ENCODE measurements around the gene USP48.

USP48 gene

DNA sequence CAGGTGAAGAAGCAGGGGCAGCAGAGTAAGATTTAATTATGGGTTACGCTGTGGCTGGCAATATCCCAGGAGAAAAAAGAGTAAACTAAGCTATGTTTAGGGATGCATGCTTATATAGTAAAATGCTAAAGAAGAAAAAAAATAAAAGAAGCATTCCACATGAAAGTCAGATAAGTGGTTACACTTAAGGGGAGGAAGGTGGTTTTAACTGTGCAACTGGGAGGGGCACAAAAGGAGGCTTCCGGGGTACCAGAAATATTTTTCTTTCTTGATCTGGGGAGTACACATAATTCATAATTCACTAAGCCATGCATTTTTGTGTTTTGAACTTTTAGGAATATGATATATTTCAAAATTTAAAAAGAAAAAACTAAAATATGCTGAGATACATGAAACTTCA, 39.5 kb downstream of the USP48 start:
- no peak for DNase-seq (ENCODE audit: low read depth)

DNA sequence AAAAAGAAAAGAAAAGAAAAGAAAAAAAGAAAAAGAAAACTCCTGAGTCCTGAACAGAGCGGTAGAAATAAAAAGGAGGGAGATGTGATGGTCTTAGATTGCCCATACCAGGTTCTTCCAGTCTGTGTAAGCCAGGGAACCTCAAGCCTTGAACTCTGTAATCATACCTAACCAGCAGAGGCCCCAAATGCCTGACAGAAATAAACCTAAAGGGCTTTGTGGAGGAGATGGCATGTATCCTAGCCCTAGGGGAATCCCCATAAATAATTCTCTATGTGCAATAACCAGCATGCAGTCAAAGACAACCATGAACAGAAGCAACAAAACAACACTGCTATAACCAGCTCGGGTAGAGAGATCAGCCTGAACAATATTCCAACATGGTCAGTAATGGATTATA, 40.4 kb downstream of the USP48 start:
- no peak for DNase-seq (ENCODE audit: low read depth)

DNA sequence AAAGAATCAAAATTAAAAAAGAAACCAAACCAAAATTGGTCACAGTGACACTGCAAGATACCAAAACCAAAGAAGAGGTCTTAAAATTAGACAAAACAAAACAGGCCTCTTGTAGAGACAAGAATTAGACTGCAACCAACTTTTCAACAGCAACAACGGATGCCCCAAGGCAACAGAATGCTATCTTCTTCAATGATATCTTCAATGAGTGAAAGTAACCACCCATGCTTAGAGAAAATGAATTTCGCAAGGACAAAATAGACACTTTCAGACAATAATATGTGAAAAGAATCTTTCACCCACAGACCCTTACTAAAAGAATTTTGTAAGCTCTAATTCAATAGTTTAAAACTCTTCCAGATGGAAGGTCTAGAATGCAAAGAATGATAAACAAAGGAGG, 41.7 kb downstream of the USP48 start:
- DNase-seq (ENCODE audit: low read depth): no peak

DNA sequence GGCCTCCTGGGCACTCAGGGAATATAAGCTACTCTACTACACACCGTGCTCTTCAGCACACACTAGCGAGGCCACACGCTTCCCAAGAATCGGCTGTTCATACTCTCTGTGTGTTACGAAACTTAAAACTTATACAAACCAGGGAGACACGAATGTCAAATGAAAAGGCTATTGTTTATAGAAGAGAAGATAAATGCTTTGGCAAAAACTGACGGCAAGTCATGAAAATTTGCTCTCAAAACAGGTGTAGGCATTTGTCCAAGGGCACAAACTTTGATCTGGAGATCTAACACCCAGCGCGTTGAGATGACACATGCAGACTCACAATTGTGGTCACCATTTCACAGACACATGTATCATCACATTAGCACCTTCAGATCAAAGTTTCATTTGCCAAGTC, 46.1 kb downstream of the USP48 start:
- DNase-seq (ENCODE audit: low read depth): no peak

DNA sequence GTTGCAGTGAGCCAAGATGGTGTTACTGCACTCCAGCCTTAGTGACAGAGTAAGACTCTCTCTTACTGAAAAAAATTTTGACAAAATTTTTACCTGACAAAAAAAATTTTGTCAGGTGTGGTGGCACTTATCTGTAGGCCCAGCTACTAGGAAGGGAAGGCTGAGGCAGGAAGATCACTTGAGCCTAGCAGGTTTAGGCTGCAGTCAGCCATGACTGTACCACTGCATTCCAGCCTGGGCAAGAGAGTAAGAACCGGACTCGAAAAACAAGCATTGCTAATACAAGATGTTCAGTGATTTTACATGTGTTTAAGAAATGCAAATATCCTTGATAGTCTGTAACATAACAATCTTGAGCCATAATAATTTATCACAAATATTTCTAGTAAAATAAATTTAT, 46.9 kb downstream of the USP48 start:
- DNase-seq (ENCODE audit: low read depth): no peak

DNA sequence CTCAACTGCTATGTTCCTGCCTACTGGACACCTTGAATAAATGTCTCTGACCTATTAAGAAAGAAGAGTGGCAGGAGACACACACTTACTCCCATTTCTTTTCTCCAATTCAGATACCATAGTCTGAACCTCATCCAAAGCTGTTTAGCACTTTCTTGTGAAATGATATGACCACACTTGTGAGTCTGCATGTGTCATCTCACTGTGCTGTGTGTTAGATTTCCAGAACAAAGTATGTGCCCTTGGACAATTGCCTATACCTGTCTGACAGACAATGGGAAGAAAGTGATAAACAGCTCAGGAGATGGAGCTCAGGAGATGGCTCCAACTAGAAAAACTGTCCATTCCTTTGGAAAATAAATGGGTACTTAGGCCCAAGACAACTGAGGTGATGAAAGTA, 48.4 kb downstream of the USP48 start:
- no peak for DNase-seq (ENCODE audit: low read depth)

DNA sequence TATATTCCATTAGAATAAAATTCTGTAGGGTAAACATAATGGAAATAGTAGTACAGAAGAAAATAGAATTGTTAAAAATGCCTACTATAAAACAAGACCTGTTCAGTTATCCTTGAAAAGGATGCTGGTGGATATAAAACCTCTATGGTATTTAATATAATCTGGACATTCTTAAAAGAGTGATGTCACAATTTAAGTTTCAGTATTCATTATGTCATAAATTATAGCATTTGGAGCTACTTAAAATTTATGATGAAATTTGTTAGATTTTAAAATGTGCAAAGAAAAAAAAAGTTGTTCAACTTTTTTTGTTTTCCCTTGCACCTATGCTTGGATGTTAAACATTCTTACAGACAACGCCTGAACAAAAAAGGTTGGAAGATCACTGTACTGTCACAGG, 50.3 kb downstream of the USP48 start:
- DNase-seq (ENCODE audit: low read depth): no peak

DNA sequence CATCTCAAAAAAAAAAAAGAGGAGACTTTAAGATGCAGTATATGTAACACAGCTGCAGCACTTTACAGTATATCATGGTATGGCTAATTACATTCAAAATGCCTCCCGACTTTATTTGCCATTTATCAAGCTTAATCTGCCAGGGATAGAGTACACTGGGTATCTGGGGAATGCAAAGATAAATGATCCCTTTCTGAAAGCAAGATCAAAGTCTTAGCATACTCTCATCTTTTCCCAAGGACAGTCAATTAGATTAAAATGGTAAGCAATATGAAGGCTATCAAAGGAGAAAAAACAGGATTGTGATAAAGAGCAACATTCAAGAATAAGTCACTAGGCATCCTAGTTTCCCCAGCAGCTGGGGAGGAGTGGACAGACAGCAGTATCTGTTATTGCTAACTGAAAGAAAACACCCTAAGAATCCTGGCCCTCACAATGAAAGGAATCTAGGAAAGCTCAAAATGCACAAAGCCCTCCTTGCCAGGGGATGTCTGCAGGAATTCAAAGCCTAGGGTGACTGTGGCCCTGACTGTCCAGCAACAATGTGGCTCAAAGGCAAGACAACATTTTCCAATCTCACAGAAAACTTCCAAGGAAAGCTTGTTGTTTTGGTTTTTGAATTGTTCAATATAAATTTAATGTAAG, 57.1 kb downstream of the USP48 start:
- no peak for DNase-seq (ENCODE audit: low read depth)

DNA sequence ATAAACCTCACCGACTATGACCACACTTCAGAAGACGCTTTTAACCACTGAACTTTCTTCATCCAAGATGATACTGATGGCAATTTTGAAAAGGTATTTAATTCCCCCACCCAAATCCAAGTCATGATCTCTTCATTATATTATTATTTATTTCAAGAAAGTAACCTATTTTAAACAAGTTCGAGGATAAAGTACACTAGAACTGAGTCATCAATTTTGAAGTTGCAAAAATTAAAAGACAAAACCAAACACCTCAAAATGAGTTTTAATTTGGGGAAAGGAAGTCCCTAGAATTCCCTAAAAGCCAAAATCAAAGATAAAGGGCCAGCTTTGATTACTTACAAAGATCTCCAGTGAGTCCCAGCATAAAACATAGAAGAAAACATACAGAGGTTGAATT, 58.4 kb downstream of the USP48 start:
- DNase-seq (ENCODE audit: low read depth): no peak

DNA sequence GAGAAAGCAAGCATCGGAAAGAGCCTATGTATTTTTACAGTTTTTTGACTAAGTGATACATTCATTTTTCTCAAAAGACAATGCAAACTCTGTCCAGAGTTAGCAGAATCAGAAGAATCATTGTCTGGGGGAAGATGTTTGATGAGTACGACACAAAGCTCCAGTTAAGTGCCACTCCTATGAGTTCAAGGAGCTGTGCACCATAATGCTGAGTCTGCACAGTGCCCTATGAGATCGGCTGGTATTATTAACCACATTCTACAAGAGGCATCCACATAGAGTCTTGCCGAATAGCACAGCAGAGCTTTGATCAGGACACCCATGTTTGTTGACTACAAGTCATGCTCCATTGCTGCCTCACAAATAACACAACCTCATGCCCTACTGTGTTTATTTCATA, 58.9 kb downstream of the USP48 start:
- no peak for DNase-seq (ENCODE audit: low read depth)

DNA sequence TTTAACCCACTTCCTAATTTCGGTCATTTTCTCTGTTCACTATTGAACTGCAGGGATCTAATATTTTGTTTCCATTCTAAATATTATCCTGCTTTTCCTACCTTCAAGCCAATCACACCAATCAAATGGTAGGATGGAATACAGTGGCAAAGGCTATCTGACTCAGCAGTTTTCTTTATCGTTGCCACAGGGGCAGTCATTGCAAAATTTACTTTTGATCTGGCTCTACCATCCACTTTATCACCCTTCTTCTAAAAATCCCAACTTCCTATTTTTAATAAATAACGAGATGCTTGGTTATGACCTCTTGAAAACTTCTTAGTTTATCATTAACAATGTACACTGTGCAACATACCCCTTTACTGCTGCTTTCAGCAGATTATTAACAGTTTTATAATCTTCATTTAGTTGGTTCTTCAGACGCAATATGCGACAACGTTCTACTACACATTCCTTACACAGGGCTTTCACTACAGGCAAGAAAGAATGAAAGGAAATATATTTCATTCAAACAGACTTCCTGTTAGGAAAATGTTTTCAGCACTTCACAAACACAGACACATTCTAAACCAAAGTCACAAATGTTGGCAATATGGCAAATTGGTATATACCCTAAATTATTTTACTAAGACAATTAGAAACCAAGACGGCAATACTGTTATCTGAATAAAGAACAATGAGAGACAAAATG, 61.5 kb downstream of the USP48 start:
- DNase-seq (ENCODE audit: low read depth): no peak

DNA sequence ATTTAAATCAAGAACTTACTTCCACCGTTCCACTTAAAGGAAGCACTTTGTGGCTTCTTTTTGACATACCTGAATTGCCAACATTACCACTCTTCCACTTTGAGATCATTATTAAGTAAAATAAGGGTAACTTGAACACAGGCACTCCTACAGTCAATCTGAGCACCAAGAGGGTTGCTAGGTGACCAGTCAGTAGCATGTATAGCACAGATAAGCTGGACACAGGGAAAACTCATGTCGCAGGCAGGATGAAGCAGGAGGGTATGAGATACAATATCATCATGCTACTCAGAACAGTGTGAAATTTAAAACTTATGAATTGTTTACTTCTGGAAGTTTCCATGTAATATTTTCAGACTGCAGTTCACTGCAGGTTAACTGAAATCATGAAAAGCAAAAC, 66.8 kb downstream of the USP48 start:
- no peak for DNase-seq (ENCODE audit: low read depth)

DNA sequence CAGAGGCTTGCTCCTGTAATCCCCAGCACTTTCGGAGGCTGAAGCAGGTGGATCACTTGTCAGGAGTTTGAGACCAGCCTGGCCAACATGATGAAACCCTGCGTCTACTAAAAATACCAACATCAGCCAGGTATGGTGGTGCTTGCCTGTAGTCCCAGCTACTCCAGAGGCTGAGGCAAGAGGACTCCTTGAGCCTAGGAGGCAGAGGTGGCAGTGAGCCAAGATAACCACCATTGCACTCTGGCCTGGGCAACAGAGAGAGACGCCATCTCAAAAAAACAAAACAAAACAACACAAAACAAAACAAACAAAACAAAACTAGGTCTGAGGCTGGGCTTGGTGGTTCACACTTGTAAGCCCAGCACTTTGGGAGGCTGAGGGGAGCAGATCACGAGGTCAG, 75.1 kb downstream of the USP48 start:
- no peak for DNase-seq (ENCODE audit: low read depth)

DNA sequence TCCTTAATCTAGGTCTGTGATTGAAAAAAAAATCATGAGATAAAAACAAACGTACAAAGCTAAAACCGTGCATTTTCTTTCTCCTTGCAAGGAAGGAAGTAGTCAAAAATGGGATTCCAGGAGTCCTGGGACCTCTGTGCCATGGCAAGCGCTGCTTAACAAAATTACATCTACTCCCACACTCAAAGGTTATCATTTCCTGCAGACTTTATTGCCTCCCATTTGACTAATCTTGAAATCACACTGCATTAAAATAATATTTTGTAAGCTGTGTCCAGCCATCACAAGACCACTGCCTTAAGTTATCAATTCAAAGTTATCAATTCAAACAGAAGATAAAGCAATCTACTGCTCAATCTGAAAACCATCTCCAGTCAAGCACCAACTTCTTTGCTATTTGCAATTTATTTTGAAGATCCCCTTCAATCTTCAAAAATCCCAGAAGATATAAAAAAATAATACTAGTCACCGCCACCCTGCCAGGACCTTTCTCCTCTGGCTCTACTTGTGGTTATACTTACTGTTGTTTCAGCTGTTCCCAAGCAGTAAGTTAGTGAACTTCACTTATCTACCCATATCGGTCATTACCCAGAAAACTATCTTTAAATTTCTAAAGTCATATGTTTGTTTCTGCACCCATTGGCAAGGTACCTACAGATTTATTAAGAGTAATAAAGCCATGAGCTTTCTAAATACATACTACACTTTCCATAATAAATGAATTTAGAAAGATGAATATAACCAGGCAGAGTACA, 75.7 kb downstream of the USP48 start:
- no peak for DNase-seq (ENCODE audit: low read depth)

DNA sequence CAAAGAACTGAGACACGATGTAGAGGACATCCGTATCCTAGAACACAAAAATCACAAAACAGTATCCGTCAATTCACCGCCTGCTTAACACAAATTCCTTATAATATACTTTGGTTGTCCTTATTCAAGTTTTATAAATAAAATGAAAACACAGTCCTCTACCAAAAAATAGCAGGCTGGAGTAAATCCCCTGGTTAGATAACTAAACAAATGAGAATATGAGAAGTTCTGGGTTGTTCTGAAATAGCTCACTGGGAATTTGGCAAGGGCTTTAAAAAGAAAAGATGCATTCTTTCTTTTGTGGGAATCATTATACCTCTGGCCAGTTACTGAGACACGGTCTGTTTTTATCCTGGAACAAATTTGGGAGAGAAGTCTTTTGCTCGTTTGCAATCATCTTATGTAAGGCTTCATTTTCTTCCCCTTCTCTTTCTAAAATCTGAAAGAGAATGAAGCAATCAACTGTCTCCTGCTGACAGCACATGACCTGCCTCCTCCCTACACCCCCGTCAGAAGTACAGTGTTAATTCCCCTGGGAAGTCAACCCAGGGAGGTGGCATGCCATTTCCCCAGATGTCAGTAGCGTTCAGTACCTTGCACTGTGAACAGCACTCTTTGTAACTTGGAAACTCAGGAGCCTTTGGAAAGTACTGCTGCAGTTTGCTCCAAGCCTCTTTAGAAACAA, 76.7 kb downstream of the USP48 start:
- no peak for DNase-seq (ENCODE audit: low read depth)

DNA sequence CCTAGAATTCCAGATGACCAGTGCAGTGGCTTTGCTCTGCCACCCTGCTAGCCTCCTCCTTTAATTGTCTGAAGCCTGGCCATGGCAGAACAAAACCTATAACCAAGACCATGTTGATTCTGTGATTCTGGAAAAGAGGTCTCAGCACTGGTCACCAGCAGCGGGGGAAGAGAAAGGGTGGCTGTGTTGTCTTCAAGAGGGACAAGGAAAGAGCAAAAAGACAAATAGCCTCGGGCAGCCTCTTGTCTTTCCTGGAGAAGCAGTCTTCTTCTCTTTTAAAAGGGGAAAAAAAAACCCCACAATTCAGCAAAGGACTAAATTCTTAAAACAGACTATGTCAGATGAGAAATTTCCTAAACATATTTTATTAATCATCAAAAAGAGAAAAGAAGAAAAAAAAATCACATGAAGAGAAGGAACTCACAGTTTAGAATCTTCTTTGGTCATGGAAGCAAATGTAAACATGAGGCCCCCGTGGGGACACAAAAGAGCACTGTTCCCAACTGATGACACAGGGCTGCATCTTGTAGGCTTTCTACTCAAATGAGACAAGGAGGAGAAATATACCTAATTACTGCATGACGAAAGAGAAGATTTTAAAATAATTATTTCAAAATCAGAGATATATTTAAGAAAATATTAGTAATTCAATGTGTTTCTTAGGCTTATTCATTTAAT, 77.5 kb downstream of the USP48 start:
- no peak for DNase-seq (ENCODE audit: low read depth)

DNA sequence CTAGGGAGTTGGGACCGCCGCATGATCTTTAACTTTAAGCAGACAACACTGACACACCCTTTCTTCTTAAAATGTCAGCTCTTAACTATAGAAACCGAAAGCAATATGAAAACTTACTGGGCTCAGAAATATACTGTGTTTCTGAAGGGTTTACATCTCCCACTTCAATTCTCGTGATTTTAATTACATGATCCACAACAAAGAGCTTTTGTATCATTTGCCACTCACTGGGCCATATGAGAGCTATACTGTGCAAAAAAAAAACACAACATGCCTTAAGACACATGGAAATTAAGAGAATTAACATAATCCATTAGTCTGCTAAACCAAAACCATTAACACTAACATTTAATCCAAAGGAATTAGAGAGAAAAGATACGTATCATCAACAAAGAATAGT, 78.8 kb downstream of the USP48 start:
- DNase-seq (ENCODE audit: low read depth): no peak

DNA sequence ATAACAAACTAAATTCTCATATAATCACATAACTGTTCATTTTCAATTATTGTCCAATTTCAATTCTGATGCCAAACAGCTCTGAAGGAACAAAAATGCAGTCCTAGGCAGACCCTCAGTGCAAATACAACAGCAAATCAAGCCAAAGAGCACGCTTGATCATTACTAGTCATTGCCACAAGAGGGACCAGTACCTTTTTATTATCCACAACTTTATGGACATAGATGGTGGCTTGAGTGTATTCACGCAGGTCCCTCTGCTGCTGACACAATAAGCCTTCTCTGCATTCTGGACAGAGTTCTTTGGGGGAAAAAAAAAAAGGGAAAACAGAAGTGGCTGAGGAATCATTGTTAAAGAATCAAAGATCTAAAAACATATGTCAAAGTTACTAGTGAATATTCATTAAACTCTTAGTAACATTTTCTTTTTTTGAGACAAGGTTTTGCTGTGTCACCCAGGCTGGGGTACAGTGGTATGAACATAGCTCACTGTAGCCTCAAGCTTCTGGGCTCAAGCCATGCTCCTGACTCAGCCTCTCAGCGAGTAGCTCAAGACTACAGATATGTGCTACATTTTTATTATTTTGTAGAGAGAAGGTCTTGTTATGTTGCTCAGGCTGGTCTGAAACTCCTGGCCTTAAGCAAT, 79.5 kb downstream of the USP48 start:
- DNase-seq (ENCODE audit: low read depth): no peak

DNA sequence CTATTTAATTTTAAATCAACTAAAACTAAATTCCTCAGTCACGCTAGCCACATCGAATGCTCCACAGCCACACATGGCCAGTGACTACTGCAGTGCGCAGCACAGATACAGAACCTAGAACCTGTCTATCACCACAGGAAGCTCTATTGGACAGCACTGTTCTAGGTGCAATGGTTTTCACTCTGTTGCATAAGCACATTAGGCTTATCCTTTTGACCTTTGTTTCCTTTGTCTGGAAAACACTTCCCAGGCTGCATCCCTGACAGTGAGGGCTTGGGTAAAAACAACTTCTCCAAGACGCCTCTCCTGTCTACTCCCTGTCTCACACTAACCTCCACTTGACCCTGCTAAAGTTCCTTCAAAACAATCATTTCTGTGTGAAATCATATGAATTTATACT, 80.2 kb downstream of the USP48 start:
- no peak for DNase-seq (ENCODE audit: low read depth)

DNA sequence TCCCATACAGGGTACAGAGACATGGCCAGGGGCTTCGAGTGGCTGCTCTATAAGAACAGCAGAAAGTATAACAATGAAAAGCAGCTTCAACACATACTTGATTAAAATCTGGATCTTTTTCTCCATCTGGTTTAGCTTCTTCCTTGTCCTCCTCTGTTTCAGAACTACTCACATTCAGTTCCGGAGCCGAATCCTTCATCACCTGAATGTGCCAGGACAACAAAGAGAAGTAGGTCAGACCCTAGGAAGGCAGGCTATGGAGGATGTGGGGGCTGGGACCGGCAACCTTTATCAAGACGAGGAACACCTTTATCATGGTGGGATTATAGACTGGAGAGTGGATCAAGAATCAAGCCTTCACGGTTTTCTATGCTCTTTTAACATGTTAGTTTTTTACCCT, 81.5 kb downstream of the USP48 start:
- no peak for DNase-seq (ENCODE audit: low read depth)

DNA sequence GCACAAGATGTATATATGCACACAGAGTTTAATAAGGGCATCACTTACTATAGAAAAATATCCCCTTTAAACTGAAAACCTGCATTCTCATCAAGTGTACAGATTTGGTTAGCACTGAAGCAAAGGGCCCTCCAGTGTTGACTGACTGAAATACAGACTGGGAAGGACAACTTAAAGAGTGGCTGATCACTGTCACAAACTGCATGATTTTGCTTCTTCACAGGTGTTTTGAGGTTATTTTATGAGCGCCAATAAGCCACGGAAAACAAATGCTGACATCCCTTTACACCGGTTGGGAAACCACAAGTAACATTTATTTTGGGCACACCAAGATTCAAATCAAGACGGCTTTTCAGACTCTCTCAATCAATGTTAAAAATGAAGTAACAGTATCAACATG, 82.9 kb downstream of the USP48 start:
- no peak for DNase-seq (ENCODE audit: low read depth)

DNA sequence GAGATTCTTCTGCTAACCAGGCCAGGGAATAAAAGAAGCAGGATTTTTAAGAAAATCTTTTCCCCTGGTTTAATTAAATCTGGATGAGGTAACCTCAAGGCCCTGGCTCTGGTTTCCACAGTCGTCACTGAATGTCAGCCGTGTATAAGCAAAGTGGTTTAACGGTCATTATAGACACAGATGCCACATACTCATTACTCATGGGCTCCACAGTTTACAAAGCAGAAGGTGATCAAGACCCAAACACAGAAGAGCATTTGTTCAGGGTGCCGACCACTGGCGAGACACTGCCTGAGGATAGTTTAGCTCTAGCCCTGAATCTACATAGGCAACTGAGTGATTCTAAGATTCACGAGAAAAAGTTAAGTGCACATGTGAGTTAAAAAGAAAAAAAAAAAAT, 86.0 kb downstream of the USP48 start:
- no peak for DNase-seq (ENCODE audit: low read depth)

Data from activated T-cell treated with anti-CD3 and anti-CD28 coated beads for 48 hours (primary cell).